ENCODE measurements around the gene BCL2. TPM values are rescaled to one million over a fixed set of nuclear protein-coding genes. Genes with fewer than 3 reads are reported as not detected.
"Not testable (repeated sequence)": the region's sequence is repeated elsewhere in the genome, so short reads cannot be mapped to it uniquely, and the experiment has no call there.

Gene BCL2
- total RNA-seq, 4 donors from 2014 or later: 16.1 to 61.1 (median 36.9) TPM

DNA sequence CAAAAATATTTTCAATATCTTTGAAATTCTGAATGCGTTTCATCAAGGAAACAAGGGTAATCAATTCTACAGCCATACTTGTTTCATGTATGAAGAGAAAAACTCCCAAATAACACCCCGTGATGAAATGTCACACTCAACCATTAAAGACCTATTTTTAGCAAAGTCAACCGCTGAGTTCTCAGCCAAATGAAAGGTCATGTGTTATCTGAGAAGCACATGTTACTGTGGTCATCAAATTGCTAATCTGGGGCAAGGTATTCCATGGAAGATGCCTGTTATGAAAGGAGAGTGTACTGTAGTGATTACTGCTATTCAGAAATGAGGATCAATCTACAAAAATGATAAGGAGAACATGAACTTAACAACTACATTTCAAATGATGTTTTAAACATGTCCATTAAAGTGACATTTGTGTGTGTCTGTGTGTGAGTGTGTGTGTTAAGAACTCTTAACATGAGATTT lies 126.7 kb downstream of the BCL2 start:
- Histone ChIP-seq H3K27ac (peak overlapping the region in 1 of 2 donors; percentile 20), H3K36me3 (no peaks in the 10 kb centered on the region), H3K9me3 (no peaks in the 10 kb centered on the region), H3K4me1 (no peaks in the 10 kb centered on the region), H3K27me3 (no peaks in the 10 kb centered on the region), H3K4me3 (no peak overlapping the region)
- DNase-seq: no peak
- intact Hi-C loops (cut with DNase I; ENCODE audit: low total_unique reads): no loop called here
- TF ChIP-seq, protein P1, sequence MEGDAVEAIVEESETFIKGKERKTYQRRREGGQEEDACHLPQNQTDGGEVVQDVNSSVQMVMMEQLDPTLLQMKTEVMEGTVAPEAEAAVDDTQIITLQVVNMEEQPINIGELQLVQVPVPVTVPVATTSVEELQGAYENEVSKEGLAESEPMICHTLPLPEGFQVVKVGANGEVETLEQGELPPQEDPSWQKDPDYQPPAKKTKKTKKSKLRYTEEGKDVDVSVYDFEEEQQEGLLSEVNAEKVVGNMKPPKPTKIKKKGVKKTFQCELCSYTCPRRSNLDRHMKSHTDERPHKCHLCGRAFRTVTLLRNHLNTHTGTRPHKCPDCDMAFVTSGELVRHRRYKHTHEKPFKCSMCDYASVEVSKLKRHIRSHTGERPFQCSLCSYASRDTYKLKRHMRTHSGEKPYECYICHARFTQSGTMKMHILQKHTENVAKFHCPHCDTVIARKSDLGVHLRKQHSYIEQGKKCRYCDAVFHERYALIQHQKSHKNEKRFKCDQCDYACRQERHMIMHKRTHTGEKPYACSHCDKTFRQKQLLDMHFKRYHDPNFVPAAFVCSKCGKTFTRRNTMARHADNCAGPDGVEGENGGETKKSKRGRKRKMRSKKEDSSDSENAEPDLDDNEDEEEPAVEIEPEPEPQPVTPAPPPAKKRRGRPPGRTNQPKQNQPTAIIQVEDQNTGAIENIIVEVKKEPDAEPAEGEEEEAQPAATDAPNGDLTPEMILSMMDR (IDR thresholded peaks at IDR 0.05): no peak
- TF ChIP-seq POLR2A (IDR thresholded peaks at IDR 0.05): no peak

DNA sequence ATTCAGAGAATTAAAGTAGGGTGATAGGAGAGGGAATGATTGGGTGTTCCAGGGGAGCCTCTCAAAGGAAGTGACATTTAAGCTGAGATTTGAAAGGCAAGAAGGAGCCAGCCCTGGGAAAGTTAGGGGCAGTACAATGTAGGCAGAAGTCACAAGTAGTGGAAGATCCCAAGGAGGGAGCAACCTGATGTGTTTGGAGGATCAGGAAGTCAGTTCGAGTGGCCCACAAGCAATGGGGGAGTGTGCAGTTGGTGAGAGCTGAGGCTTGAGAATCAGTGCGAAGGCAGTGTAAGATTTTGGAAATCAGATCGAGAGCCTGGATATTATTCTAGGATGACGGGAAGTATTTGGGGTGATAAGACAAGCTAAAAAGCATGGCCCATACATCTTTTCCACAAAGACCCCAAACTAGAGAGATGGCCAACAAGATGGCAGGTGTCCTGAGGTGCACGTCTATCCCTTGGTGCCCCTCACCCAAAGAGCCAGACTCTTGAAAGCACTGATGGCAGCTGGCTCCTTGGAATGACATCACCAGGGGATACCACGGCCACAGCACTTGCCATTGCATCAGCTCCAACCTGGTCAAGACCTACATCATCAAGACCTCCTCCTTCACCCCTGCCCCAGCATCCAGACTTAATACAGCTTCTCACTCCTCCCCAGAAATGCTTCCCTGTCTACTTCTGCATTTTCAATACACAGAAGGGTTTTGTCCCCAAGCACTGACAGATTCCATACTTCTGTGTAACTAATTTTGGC lies 127.3 kb downstream of the BCL2 start:
- Histone ChIP-seq H3K27ac (peak overlapping the region in 1 of 2 donors; percentile 20), H3K9me3 (no peaks in the 10 kb centered on the region), H3K27me3 (no peaks in the 10 kb centered on the region), H3K4me3 (no peak overlapping the region), H3K4me1 (peaks cover under 1 to 1% of the 10 kb centered on the region in 2 donors), H3K36me3 (no peaks in the 10 kb centered on the region)
- TF ChIP-seq, protein P1 (IDR thresholded peaks at IDR 0.05): no peak
- no peak for TF ChIP-seq POLR2A (IDR thresholded peaks at IDR 0.05)
- intact Hi-C loops (cut with DNase I; ENCODE audit: low total_unique reads): no loop called here
- no peak for DNase-seq

DNA sequence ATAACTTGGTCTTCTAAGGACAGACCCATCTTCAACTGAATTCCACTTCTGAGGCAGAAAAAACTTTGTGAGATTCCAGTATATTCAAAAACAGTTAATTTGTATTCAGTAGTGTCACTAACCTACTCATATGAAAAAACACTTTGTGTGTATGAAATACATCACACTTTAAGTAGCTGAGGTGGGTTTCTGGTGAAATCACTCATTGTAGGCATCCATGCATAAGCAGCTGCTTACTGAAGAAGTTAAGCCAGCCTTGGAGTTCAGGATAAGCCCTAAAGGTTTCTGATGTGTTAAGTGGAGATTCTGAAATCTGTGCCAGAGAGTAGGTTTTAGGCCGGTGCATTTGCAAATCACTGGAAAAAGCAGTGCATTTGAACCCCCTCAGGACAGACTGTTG lies 128.2 kb downstream of the BCL2 start:
- no peak for DNase-seq
- no peak for TF ChIP-seq POLR2A (IDR thresholded peaks at IDR 0.05)
- TF ChIP-seq, protein P1 (IDR thresholded peaks at IDR 0.05): no peak

DNA sequence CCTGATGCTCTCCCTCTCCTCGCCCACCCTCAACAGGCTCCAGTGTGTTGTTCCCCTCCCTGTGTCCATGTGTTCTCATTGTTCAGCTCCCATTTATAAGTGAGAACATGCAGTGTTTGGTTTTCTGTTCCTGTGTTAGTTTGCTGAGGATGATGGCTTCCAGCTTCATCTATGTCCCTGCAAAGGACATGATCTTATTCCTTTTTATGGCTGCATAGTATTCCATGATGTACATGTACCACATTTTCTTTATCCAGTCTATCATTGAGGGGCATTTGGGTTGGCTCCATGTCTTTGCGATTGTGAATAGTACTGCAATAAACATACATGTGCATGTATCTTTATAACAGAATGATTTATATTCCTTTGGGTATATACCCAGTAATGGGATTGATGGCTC lies 128.7 kb downstream of the BCL2 start:
- H3K4me1 ChIP-seq: peaks cover 10 to 11% of the 10 kb centered on the region in 2 donors

More for the DNA sequence above, 128.2 kb downstream of the BCL2 start:
- H3K36me3 ChIP-seq: no peaks in the 10 kb centered on the region
- H3K9me3 ChIP-seq: no peaks in the 10 kb centered on the region
- no peak overlapping the region for H3K4me3 ChIP-seq
- no peak overlapping the region for H3K27ac ChIP-seq
- peaks cover 10% of the 10 kb centered on the region in 2 donors for H3K4me1 ChIP-seq
- intact Hi-C loops (cut with DNase I; ENCODE audit: low total_unique reads): no loop called here
- no peaks in the 10 kb centered on the region for H3K27me3 ChIP-seq

DNA sequence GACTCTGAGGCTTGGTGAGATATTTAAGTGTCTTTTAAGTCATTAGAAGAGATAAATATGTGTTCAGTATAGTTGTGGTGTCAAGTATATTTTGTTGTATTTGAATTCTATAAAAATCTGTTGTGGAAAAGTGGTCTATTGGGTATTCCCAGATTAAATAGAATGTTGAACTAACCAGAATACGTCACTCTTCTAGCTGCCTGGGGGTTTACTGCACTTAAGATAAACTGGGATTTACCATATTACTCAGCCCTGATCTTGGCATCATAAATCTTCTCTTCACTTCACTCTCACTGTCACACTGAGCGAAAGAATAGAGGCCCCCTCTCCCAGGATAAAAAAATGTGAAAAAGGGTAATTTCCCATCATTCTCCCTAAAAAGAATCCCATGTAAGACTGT lies 129.8 kb downstream of the BCL2 start:
- no peak for TF ChIP-seq POLR2A (IDR thresholded peaks at IDR 0.05)
- TF ChIP-seq, protein P1 (IDR thresholded peaks at IDR 0.05): no peak
- no peaks in the 10 kb centered on the region for H3K36me3 ChIP-seq

More for the DNA sequence above, 128.7 kb downstream of the BCL2 start:
- H3K4me3 ChIP-seq; H3K9me3 ChIP-seq; H3K36me3 ChIP-seq; H3K27me3 ChIP-seq; DNase-seq; H3K27ac ChIP-seq; intact Hi-C loops (cut with DNase I; ENCODE audit: low total_unique reads): not testable (repeated sequence)

More for the DNA sequence above, 129.8 kb downstream of the BCL2 start:
- H3K9me3 ChIP-seq: no peaks in the 10 kb centered on the region
- H3K27ac ChIP-seq: peak overlapping the region; percentile 10 to 72
- H3K4me3 ChIP-seq: no peak overlapping the region
- intact Hi-C loops (cut with DNase I; ENCODE audit: low total_unique reads): no loop called here
- no peak for DNase-seq
- H3K27me3 ChIP-seq: no peaks in the 10 kb centered on the region
- peaks cover 10 to 11% of the 10 kb centered on the region in 2 donors for H3K4me1 ChIP-seq
